Uterus (tissue), 4 donors: ENCODE results near the gene ZNF317. TPM values are rescaled to one million over a fixed set of nuclear protein-coding genes. Genes with fewer than 3 reads are reported as not detected.

Experiments
- DNase-seq, 2 donors: peaks; one replicate each; pipeline ENCODE4 v3.0.0-alpha.2; 2019 to 2020
- H3K27ac ChIP-seq, 2 donors: fragments of 200-600 bp; sonication (generic); 1 replicate in 1 of 2; 2 replicates in 1 of 2; pipeline ENCODE4 v1.5.1; 2016 to 2018
- H3K27me3 ChIP-seq, 2 donors: fragments of 200-600 bp; sonication (generic); one replicate each; pipeline ENCODE4 v1.5.1; 2018 to 2019; ENCODE audit warnings: control low read depth in 1 of 2
- H3K36me3 ChIP-seq, 2 donors: fragments of 200-600 bp; sonication (generic); one replicate each; pipeline ENCODE4 v1.5.1; 2019; ENCODE audit warnings: control low read depth in 1 of 2
- H3K4me1 ChIP-seq, 2 donors: fragments of 200-600 bp; sonication (generic); one replicate each; pipeline ENCODE4 v1.5.1; 2018 to 2019; ENCODE audit warnings: control low read depth in 1 of 2
- H3K4me3 ChIP-seq, 2 donors: fragments of 200-600 bp; sonication (generic); 1 replicate in 1 of 2; 2 replicates in 1 of 2; pipeline ENCODE4 v1.5.1; 2018 to 2019; ENCODE audit warnings: mild to moderate bottlenecking in 1 of 2
- H3K9me3 ChIP-seq, 2 donors: fragments of 200-600 bp; sonication (generic); one replicate each; pipeline ENCODE4 v1.5.1; 2019; ENCODE audit warnings: control low read depth in 1 of 2
- POLR2A ChIP-seq, 2 donors: fragments of 450-650 bp; IDR thresholded peaks; one replicate each; pipeline ENCODE4 v1.6.1; 2016; ENCODE audit warnings: antibody characterized with exemption in 2 of 2, mild to moderate bottlenecking in 1 of 2, moderate library complexity in 1 of 2
- intact Hi-C: fragments of 100-400 bp; cut with DNase I; formaldehyde crosslinking; loops from one replicate; pipeline ENCODE4 v1.15.1; 2023; ENCODE audit warnings: low total_unique reads
- total RNA-seq, 4 donors: library from RNA; depleted of rRNA in 3 of 4; stranded (reverse); fragments of >200 nt in 3 of 4; gene quantifications; one replicate each; pipeline versions ENCODE4 v1.1.0 to v1.2.4, GENCODE V29; 2014 to 2023
- TF ChIP-seq, protein P1 (sequence below), 4 experiments: fragments of 200-600 bp in 2 of 4; fragments of 450-650 bp in 2 of 4; sonication (generic) in 2 of 4; IDR thresholded peaks; one replicate each; pipeline ENCODE4 v1.5.1; 2016 to 2019; ENCODE audit warnings: antibody characterized with exemption in 4 of 4, mild to moderate bottlenecking in 2 of 4, moderate library complexity in 1 of 4
- donor health status: DM: yes; HTN: yes; CAD: no.

Gene ZNF317
- 10 to 100 TPM in 2 of 4 donors, 1 to 10 TPM in 2; 4.4 to 42.6 (median 13.6) TPM for total RNA-seq

DNA sequence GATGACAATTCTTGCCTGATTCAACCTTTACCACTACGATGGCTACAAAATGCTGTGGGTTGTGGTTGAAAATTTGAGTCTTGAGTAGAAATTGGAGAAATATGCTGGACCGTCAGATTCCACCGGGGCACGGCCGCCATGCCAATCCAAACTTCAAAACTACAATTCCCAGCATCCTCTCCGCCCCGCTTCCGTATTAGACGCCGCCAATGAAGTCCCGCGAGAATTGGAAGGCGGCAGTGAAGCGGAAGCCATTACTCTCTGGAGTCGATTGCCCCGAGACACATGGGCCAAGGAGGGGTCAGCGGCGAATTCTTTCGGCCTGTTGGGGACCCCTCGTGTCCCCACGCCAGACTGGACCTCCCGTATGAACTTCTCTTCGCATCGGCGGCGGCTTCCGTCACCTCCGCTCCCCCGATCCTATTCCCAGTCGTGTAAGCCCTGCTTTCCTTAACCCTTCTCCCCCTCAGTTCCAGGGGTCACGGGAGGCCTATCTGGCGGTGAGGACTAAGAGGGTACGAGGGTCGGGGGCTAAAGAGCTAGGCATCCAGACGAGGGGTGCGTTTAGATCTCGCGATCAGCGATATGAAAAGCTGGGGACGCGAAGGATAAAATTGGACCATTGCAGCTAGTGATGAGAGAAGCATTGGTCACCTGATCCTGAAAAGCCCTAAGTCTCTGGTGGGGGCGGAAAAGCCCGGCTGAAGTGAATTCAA lies at the start of gene ZNF317:
Gene ZNF317, plus strand, starts transcription at position 239 of the 716 bp plus-strand sequence. CDS start 15,620 bp downstream, outside the sequence.
- Histone ChIP-seq H3K27ac (peak within 1 kb of the TSS; percentile 87 to 90), H3K4me3 (peak within 1 kb of the TSS; percentile 72 to 96), H3K27me3 (no peaks in the 10 kb centered on the region), H3K4me1 (peaks cover 0 to 10% of the 10 kb centered on the region in 2 donors), H3K9me3 (peaks cover 0 to 10% of the 10 kb centered on the region in 2 donors), H3K36me3 (no peaks in the 10 kb centered on the region)
- DNase-seq: peak; percentile 90 to 95
- peak in 1 of 2 donors; percentile 59 for TF ChIP-seq POLR2A (IDR thresholded peaks at IDR 0.05)
- TF ChIP-seq, protein P1, sequence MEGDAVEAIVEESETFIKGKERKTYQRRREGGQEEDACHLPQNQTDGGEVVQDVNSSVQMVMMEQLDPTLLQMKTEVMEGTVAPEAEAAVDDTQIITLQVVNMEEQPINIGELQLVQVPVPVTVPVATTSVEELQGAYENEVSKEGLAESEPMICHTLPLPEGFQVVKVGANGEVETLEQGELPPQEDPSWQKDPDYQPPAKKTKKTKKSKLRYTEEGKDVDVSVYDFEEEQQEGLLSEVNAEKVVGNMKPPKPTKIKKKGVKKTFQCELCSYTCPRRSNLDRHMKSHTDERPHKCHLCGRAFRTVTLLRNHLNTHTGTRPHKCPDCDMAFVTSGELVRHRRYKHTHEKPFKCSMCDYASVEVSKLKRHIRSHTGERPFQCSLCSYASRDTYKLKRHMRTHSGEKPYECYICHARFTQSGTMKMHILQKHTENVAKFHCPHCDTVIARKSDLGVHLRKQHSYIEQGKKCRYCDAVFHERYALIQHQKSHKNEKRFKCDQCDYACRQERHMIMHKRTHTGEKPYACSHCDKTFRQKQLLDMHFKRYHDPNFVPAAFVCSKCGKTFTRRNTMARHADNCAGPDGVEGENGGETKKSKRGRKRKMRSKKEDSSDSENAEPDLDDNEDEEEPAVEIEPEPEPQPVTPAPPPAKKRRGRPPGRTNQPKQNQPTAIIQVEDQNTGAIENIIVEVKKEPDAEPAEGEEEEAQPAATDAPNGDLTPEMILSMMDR (IDR thresholded peaks at IDR 0.05): no peak
- intact Hi-C loops: no loop called here

DNA sequence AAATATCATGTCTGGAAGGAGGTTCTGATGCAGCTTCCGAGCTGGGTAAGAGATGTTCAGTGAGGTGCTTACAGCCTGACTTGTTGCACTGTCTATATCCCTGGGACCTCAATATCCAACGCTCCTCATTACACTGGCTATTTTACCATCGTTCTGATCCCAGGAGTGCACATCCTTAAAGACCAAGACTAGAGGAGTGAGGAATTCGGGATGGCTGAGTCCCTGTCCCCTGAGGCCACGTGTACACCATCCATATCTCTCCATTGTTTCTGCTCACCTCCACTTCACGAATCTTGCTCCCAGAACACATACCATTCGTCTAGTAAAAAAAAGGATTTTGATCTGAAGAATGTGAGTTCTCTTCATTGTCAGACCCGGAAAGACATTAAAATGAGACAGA lies 32.8 kb upstream of the ZNF317 start, which contains the start of gene OR7G2:
Gene OR7G2, minus strand, starts transcription at position 101 of the 400 bp plus-strand sequence. CDS start 4,232 bp downstream, outside the sequence.
- no peaks in the 10 kb centered on the region for H3K36me3 ChIP-seq
- DNase-seq: no peak
- no peaks in the 10 kb centered on the region for H3K27me3 ChIP-seq
- H3K4me3 ChIP-seq: no peak within 1 kb of the TSS
- no peaks in the 10 kb centered on the region for H3K9me3 ChIP-seq
- no peak for TF ChIP-seq POLR2A (IDR thresholded peaks at IDR 0.05)
- TF ChIP-seq, protein P1 (IDR thresholded peaks at IDR 0.05): no peak
- intact Hi-C loops: no loop called here
- H3K4me1 ChIP-seq: no peaks in the 10 kb centered on the region
- no peak within 1 kb of the TSS for H3K27ac ChIP-seq

DNA sequence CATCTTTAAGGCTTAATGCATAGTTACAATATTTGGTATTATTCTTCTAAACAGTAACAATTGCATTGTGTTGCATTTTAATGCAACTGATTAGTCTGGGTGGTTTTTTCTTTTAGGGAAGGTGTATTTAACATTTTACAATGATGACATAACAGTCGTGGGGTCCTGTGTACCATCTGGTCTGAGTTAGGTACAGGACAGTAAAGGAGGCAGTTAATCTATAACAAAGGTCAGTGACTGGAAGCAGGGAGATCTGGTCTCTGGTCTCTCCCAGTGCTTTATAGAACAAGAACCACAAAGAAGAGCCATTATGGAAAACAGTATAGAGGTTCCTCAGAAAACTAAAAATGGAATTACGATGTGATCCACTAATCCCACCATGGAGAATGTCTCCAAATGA lies 30.2 kb upstream of the ZNF317 start:
- Histone ChIP-seq H3K9me3 (no peaks in the 10 kb centered on the region), H3K27ac (no peak overlapping the region), H3K27me3 (no peaks in the 10 kb centered on the region), H3K4me1 (no peaks in the 10 kb centered on the region), H3K4me3 (no peak overlapping the region), H3K36me3 (no peaks in the 10 kb centered on the region)
- TF ChIP-seq, protein P1 (IDR thresholded peaks at IDR 0.05): no peak
- TF ChIP-seq POLR2A (IDR thresholded peaks at IDR 0.05): no peak
- intact Hi-C loops: no loop called here
- DNase-seq: no peak

DNA sequence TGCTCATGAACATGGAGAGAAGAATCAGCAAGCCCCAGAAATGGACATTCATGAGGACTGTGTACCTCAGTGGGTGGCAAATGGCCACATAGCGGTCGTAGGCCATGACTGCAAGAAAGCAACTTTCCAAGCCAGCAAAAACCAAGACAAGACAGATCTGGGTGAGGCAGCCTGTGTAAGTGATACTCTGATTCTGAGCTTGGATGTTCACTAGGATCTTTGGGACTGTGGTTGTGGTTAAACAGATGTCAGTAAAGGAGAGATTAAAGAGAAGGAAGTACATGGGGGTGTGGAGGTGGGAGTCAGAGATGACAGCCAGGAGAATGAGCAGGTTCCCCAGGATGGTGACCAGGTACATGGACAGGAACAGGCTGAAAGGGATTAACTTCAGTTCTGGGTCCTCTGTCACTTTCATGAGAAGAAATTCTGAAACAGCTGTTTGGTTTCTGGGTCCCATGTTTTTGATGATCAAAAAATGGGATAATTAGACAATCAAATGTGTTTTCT lies 24.8 kb upstream of the ZNF317 start, which contains the start of gene OR7G1:
Gene OR7G1, minus strand, starts transcription at position 457 of the 507 bp plus-strand sequence. Its CDS starts 0 bp downstream, at position 457.
- H3K27ac ChIP-seq: no peak within 1 kb of the TSS
- no peaks in the 10 kb centered on the region for H3K36me3 ChIP-seq
- no peaks in the 10 kb centered on the region for H3K27me3 ChIP-seq
- DNase-seq: no peak
- no peak within 1 kb of the TSS for H3K4me3 ChIP-seq
- no peaks in the 10 kb centered on the region for H3K4me1 ChIP-seq
- TF ChIP-seq, protein P1 (IDR thresholded peaks at IDR 0.05): no peak
- no peak for TF ChIP-seq POLR2A (IDR thresholded peaks at IDR 0.05)
- no peaks in the 10 kb centered on the region for H3K9me3 ChIP-seq
- intact Hi-C loops: no loop called here

DNA sequence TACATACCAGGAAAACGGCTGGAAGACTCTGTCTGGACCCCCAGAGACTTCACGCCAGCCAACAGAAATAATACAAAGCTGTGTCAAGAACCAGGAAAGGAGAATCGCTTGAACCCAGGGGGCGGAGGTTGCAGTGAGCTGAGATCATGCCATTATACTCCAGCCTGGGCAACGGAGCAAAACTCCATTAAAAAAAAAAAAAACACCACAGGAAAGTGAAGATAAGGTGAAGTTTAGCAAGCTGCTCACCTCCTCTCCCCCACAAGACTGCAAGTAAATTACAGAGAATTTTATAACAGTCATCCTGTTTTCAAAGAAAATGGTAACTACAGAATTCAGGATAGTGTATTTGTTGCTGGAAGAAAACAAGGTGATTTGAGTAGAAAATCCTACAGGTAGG lies 23.6 kb upstream of the ZNF317 start:
- Histone ChIP-seq H3K27me3 (no peaks in the 10 kb centered on the region), H3K4me1 (no peaks in the 10 kb centered on the region), H3K9me3 (no peaks in the 10 kb centered on the region), H3K27ac (no peak overlapping the region), H3K36me3 (no peaks in the 10 kb centered on the region), H3K4me3 (no peak overlapping the region)
- intact Hi-C loops: no loop called here
- TF ChIP-seq, protein P1 (IDR thresholded peaks at IDR 0.05): no peak
- TF ChIP-seq POLR2A (IDR thresholded peaks at IDR 0.05): no peak
- DNase-seq: no peak
